A549 (cell line): ENCODE results near the gene LAMB1.

Experiments
- CBX8 ChIP-seq: fragments of 200-600 bp; sonication (generic); IDR thresholded peaks from 2 replicates; pipeline ENCODE4 v1.6.1; 2016
- MAX ChIP-seq: IDR thresholded peaks from 2 replicates; pipeline ENCODE4 v1.6.1; 2012
- RAD21 ChIP-seq, 2 experiments: fragments of >200 bp in 1 of 2; sonication (Bioruptor Twin) in 1 of 2; formaldehyde crosslinking in 1 of 2; IDR thresholded peaks in 1 of 2; conservative IDR thresholded peaks in 1 of 2; 2 replicates in 1 of 2; 3 replicates in 1 of 2; pipeline ENCODE4 v1.6.1; 2012 to 2018; ENCODE audit warnings: inconsistent platforms in 1 of 2
- RCOR1 ChIP-seq: fragments of 150-350 bp; IDR thresholded peaks from 2 replicates; pipeline ENCODE4 v1.6.1; 2014; ENCODE audit warnings: antibody characterized with exemption, low read length, low read depth
- SMC3 ChIP-seq: fragments of >200 bp; sonication (Bioruptor Twin); formaldehyde crosslinking; IDR thresholded peaks from 3 replicates; pipeline ENCODE4 v1.6.1; 2018; ENCODE audit warnings: inconsistent platforms
- ZC3H11A ChIP-seq: fragments of 450-650 bp; IDR thresholded peaks from 2 replicates; pipeline ENCODE4 v1.6.1; 2014; ENCODE audit warnings: antibody characterized with exemption, mild to moderate bottlenecking
- TF ChIP-seq, protein P1 (sequence below): fragments of >200 bp; sonication (Bioruptor Twin); formaldehyde crosslinking; IDR thresholded peaks from 3 replicates; pipeline ENCODE4 v1.5.1; 2016
- TF ChIP-seq, protein P2 (sequence below): fragments of 450-650 bp; IDR thresholded peaks from 2 replicates; pipeline ENCODE4 v1.6.1; 2014; ENCODE audit warnings: antibody characterized with exemption

GRCh38 chr7:108034586-108034985, 31.6 kb upstream of the LAMB1 start:
- no peak for TF ChIP-seq CBX8
- TF ChIP-seq RAD21 (conservative IDR thresholded peaks at IDR 0.05 in 1 of 2, IDR thresholded peaks at IDR 0.05 in 1 of 2), result no peak
- TF ChIP-seq, protein P1, sequence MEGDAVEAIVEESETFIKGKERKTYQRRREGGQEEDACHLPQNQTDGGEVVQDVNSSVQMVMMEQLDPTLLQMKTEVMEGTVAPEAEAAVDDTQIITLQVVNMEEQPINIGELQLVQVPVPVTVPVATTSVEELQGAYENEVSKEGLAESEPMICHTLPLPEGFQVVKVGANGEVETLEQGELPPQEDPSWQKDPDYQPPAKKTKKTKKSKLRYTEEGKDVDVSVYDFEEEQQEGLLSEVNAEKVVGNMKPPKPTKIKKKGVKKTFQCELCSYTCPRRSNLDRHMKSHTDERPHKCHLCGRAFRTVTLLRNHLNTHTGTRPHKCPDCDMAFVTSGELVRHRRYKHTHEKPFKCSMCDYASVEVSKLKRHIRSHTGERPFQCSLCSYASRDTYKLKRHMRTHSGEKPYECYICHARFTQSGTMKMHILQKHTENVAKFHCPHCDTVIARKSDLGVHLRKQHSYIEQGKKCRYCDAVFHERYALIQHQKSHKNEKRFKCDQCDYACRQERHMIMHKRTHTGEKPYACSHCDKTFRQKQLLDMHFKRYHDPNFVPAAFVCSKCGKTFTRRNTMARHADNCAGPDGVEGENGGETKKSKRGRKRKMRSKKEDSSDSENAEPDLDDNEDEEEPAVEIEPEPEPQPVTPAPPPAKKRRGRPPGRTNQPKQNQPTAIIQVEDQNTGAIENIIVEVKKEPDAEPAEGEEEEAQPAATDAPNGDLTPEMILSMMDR, result no peak
- TF ChIP-seq RCOR1, result no peak
- no peak for TF ChIP-seq ZC3H11A
- TF ChIP-seq, protein P2, sequence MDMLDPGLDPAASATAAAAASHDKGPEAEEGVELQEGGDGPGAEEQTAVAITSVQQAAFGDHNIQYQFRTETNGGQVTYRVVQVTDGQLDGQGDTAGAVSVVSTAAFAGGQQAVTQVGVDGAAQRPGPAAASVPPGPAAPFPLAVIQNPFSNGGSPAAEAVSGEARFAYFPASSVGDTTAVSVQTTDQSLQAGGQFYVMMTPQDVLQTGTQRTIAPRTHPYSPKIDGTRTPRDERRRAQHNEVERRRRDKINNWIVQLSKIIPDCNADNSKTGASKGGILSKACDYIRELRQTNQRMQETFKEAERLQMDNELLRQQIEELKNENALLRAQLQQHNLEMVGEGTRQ, result no peak
- no peak for TF ChIP-seq SMC3
- no peak for TF ChIP-seq MAX
